GM23338 (cell line): ENCODE measurements around the gene SYCN. TPM values are rescaled to one million over a fixed set of nuclear protein-coding genes. Genes with fewer than 3 reads are reported as not detected.

Experiments used
- ATAC-seq: fragments of 200-7000 bp; cut with Tn5 transposase; 3 replicates; pipeline ENCODE4 v1.9.1; 2020
- DNase-seq: peaks from one replicate; pipeline ENCODE4 v3.0.0-alpha.2; 2015; ENCODE audit warnings: low spot score
- H2AFZ ChIP-seq: fragments of 200-600 bp; sonication (generic); 2 replicates; pipeline ENCODE4 v1.8.0; 2016; ENCODE audit warnings: antibody characterized with exemption, mild to moderate bottlenecking, moderate library complexity
- H3F3A ChIP-seq: fragments of 200-600 bp; sonication (generic); replicated peaks from 2 replicates; pipeline ENCODE4 v1.8.0; 2017; ENCODE audit warnings: antibody characterized with exemption, mixed run types, low read depth
- H3K27ac ChIP-seq: fragments of 200-600 bp; sonication (generic); 2 replicates; pipeline ENCODE4 v1.6.1; 2016; ENCODE audit warnings: low read depth
- H3K27me3 ChIP-seq: fragments of 200-600 bp; sonication (generic); 2 replicates; pipeline ENCODE4 v1.8.0; 2016; ENCODE audit warnings: mild to moderate bottlenecking, mixed run types, moderate library complexity; ENCODE audit not compliant: insufficient read depth
- H3K36me3 ChIP-seq: fragments of 200-600 bp; sonication (generic); 2 replicates; pipeline ENCODE4 v1.8.0; 2016; ENCODE audit warnings: mild to moderate bottlenecking; ENCODE audit not compliant: insufficient read depth
- H3K4me1 ChIP-seq: fragments of 200-600 bp; sonication (generic); 2 replicates; pipeline ENCODE4 v1.8.0; 2016; ENCODE audit warnings: mild to moderate bottlenecking, moderate library complexity; ENCODE audit not compliant: insufficient read depth
- H3K4me2 ChIP-seq: fragments of 200-600 bp; sonication (generic); 2 replicates; pipeline ENCODE4 v1.7.1; 2017; ENCODE audit warnings: mixed run types
- H3K4me3 ChIP-seq: fragments of 200-600 bp; sonication (generic); 2 replicates; pipeline ENCODE4 v1.6.1; 2016; ENCODE audit warnings: mixed run types
- H3K79me2 ChIP-seq: fragments of 200-600 bp; sonication (generic); replicated peaks from 2 replicates; pipeline ENCODE4 v1.8.0; 2017; ENCODE audit warnings: mild to moderate bottlenecking; ENCODE audit not compliant: insufficient read depth
- H3K9me2 ChIP-seq: fragments of 200-600 bp; sonication (generic); 2 replicates; pipeline ENCODE4 v1.8.0; 2017; ENCODE audit not compliant: insufficient read depth
- H4K20me1 ChIP-seq: fragments of 200-600 bp; sonication (generic); replicated peaks from 2 replicates; pipeline ENCODE4 v1.8.0; 2017; ENCODE audit warnings: mild to moderate bottlenecking; ENCODE audit not compliant: insufficient read depth
- H3K27ac Mint-ChIP-seq: 2 replicates; pipeline ENCODE4 v1.8.0; 2020; ENCODE audit warnings: inconsistent platforms, mild to moderate bottlenecking, moderate library complexity, mixed read lengths
- H3K27me3 Mint-ChIP-seq: 3 replicates; pipeline ENCODE4 v1.8.0; 2022; ENCODE audit warnings: low read depth, mild to moderate bottlenecking, moderate library complexity, mixed read lengths, inconsistent platforms; ENCODE audit not compliant: insufficient read depth, poor library complexity
- H3K36me3 Mint-ChIP-seq: 3 replicates; pipeline ENCODE4 v1.8.0; 2021; ENCODE audit warnings: low read depth, mild to moderate bottlenecking, inconsistent platforms, moderate library complexity, mixed read lengths
- H3K4me1 Mint-ChIP-seq: 3 replicates; pipeline ENCODE4 v1.8.0; 2020; ENCODE audit warnings: mild to moderate bottlenecking, inconsistent platforms, mixed read lengths
- H3K4me3 Mint-ChIP-seq: 3 replicates; pipeline ENCODE4 v1.8.0; 2021; ENCODE audit warnings: moderate library complexity, mild to moderate bottlenecking, inconsistent platforms, mixed read lengths
- H3K9me3 Mint-ChIP-seq: 3 replicates; pipeline ENCODE4 v1.8.0; 2020; ENCODE audit warnings: moderate library complexity, mild to moderate bottlenecking, inconsistent platforms, mixed read lengths
- JUNB ChIP-seq: IDR thresholded peaks from one replicate; pipeline ENCODE4 v1.6.1; 2016; ENCODE audit warnings: antibody characterized with exemption; ENCODE audit not compliant: unreplicated experiment
- NANOG ChIP-seq: IDR thresholded peaks from 2 replicates; pipeline ENCODE4 v1.6.1; 2016; ENCODE audit warnings: antibody characterized with exemption, borderline replicate concordance
- POLR2AphosphoS5 ChIP-seq: IDR thresholded peaks from 2 replicates; pipeline ENCODE4 v1.6.1; 2016; ENCODE audit warnings: antibody characterized with exemption, low read depth
- STAT1 ChIP-seq: IDR thresholded peaks from one replicate; pipeline ENCODE4 v1.6.1; 2016; ENCODE audit warnings: antibody characterized with exemption; ENCODE audit not compliant: unreplicated experiment
- ZNF114 ChIP-seq: fragments of 250-450 bp; sonication (Bioruptor Pico); IDR thresholded peaks from 2 replicates; pipeline ENCODE4 v1.5.0; 2020; ENCODE audit warnings: mild to moderate bottlenecking, moderate library complexity
- ZNF331 ChIP-seq: fragments of 250-450 bp; sonication (Bioruptor Pico); IDR thresholded peaks from 2 replicates; pipeline ENCODE4 v1.5.0; 2020; ENCODE audit warnings: low read depth, mild to moderate bottlenecking, moderate library complexity
- polyA plus RNA-seq: library from polyadenylated mRNA; unstranded; fragments of >200 nt; fragmentation: Nextera tagmentation; extraction: Ambion mirVana; gene quantifications from 2 replicates; pipeline ENCODE4 v1.2.1, GENCODE V29; 2016
- total RNA-seq: library from RNA; depleted of rRNA; stranded (reverse); fragments of >200 nt; shearing (Covaris generic); gene quantifications from 2 replicates; pipeline ENCODE4 v1.2.3, GENCODE V29; 2014
- TF ChIP-seq, protein P1 (sequence below), 2 experiments: fragments of 200-600 bp in 1 of 2; sonication (generic) in 1 of 2; conservative IDR thresholded peaks; 2 replicates each; pipeline versions ENCODE4 v1.5.1 to v1.6.1; 2016 to 2017; ENCODE audit warnings: antibody characterized with exemption in 2 of 2, low read depth in 2 of 2, mild to moderate bottlenecking in 2 of 2, moderate library complexity in 1 of 2
- TF ChIP-seq, protein P2 (sequence below): IDR thresholded peaks from 2 replicates; pipeline ENCODE4 v1.6.1; 2016; ENCODE audit warnings: antibody characterized with exemption
- TF ChIP-seq, protein P3 (sequence below): fragments of 250-450 bp; sonication (Bioruptor Pico); IDR thresholded peaks from 2 replicates; pipeline ENCODE4 v1.5.0; 2020; ENCODE audit warnings: mild to moderate bottlenecking, moderate library complexity

The SYCN gene
- total and polyA plus RNA-seq, 2 experiments from 2014 or later, result not detected

DNA sequence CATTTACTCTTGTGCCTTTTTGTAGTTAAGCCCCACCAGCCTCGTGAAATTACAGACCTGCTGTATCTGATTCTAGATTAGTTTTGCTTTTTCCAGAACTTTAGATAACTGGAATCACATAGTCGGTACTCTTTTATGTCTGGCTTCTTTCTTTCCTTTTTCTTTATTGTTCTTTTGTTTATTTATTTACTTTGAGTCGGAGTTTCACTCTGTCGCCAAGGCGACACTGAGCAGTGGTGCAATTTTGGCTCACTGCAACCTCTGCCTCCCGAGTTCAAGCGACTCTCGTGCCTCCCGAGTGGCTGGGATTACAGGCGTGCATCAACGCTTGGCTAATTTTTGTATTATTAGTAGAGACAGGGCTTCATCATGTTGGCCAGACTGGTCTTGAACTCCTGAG is 13.3 kb downstream of the SYCN start:
- H3K4me3 Mint-ChIP-seq, result no peak overlapping the region

DNA sequence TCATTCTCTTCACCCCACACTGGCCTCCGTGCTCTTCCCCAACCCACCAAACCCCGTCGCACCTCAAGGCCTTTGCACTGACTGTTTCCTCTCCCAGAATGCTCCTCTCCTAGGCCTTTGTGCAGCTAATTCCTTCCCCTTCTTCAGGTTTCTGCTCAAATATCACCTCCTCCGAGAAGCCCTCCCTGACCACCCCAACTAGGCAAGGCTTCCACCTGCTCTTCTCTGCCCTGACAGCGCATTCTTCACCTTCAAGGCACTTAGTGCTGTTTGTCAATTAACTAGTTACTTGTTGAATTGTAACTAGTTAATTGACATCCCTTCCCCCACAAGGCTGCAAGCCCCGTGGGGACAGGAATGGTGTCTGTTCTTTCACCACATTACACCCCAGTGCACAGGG is 15.1 kb downstream of the SYCN start:
- ATAC-seq (no peak), DNase-seq (no peak)
- Histone ChIP-seq H3K4me1 (peaks cover 5% of the 10 kb centered on the region; the same call in 1 of the 2 replicates), H3K27me3 (no peaks in the 10 kb centered on the region), H3F3A (peaks cover 3% of the 10 kb centered on the region; the same call in 1 of the 2 replicates), H3K79me2 (no peaks in the 10 kb centered on the region), H4K20me1 (no peaks in the 10 kb centered on the region), H3K4me3 (no peak overlapping the region), H3K4me2 (no peak overlapping the region), H3K9me2 (no peaks in the 10 kb centered on the region), H3K27ac (no peak overlapping the region), H3K36me3 (no peaks in the 10 kb centered on the region), H2AFZ (no peak overlapping the region)
- Mint-ChIP-seq H3K27me3 (peaks cover 10% of the 10 kb centered on the region), H3K36me3 (no peaks in the 10 kb centered on the region), H3K4me3 (no peak overlapping the region), H3K4me1 (peaks cover 6% of the 10 kb centered on the region; the same call in 2 of the 3 replicates), H3K9me3 (no peaks in the 10 kb centered on the region; the same call in 2 of the 3 replicates), H3K27ac (no peak overlapping the region)
- TF ChIP-seq, protein P1, sequence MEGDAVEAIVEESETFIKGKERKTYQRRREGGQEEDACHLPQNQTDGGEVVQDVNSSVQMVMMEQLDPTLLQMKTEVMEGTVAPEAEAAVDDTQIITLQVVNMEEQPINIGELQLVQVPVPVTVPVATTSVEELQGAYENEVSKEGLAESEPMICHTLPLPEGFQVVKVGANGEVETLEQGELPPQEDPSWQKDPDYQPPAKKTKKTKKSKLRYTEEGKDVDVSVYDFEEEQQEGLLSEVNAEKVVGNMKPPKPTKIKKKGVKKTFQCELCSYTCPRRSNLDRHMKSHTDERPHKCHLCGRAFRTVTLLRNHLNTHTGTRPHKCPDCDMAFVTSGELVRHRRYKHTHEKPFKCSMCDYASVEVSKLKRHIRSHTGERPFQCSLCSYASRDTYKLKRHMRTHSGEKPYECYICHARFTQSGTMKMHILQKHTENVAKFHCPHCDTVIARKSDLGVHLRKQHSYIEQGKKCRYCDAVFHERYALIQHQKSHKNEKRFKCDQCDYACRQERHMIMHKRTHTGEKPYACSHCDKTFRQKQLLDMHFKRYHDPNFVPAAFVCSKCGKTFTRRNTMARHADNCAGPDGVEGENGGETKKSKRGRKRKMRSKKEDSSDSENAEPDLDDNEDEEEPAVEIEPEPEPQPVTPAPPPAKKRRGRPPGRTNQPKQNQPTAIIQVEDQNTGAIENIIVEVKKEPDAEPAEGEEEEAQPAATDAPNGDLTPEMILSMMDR (conservative IDR thresholded peaks at IDR 0.05; ENCODE audit: low read depth in 2 of 2), result no peak
- no peak for TF ChIP-seq STAT1
- TF ChIP-seq, protein P2, sequence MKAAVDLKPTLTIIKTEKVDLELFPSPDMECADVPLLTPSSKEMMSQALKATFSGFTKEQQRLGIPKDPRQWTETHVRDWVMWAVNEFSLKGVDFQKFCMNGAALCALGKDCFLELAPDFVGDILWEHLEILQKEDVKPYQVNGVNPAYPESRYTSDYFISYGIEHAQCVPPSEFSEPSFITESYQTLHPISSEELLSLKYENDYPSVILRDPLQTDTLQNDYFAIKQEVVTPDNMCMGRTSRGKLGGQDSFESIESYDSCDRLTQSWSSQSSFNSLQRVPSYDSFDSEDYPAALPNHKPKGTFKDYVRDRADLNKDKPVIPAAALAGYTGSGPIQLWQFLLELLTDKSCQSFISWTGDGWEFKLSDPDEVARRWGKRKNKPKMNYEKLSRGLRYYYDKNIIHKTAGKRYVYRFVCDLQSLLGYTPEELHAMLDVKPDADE, result no peak
- no peak for TF ChIP-seq ZNF114 (CRISPR knock-in tag)
- TF ChIP-seq, protein P3, sequence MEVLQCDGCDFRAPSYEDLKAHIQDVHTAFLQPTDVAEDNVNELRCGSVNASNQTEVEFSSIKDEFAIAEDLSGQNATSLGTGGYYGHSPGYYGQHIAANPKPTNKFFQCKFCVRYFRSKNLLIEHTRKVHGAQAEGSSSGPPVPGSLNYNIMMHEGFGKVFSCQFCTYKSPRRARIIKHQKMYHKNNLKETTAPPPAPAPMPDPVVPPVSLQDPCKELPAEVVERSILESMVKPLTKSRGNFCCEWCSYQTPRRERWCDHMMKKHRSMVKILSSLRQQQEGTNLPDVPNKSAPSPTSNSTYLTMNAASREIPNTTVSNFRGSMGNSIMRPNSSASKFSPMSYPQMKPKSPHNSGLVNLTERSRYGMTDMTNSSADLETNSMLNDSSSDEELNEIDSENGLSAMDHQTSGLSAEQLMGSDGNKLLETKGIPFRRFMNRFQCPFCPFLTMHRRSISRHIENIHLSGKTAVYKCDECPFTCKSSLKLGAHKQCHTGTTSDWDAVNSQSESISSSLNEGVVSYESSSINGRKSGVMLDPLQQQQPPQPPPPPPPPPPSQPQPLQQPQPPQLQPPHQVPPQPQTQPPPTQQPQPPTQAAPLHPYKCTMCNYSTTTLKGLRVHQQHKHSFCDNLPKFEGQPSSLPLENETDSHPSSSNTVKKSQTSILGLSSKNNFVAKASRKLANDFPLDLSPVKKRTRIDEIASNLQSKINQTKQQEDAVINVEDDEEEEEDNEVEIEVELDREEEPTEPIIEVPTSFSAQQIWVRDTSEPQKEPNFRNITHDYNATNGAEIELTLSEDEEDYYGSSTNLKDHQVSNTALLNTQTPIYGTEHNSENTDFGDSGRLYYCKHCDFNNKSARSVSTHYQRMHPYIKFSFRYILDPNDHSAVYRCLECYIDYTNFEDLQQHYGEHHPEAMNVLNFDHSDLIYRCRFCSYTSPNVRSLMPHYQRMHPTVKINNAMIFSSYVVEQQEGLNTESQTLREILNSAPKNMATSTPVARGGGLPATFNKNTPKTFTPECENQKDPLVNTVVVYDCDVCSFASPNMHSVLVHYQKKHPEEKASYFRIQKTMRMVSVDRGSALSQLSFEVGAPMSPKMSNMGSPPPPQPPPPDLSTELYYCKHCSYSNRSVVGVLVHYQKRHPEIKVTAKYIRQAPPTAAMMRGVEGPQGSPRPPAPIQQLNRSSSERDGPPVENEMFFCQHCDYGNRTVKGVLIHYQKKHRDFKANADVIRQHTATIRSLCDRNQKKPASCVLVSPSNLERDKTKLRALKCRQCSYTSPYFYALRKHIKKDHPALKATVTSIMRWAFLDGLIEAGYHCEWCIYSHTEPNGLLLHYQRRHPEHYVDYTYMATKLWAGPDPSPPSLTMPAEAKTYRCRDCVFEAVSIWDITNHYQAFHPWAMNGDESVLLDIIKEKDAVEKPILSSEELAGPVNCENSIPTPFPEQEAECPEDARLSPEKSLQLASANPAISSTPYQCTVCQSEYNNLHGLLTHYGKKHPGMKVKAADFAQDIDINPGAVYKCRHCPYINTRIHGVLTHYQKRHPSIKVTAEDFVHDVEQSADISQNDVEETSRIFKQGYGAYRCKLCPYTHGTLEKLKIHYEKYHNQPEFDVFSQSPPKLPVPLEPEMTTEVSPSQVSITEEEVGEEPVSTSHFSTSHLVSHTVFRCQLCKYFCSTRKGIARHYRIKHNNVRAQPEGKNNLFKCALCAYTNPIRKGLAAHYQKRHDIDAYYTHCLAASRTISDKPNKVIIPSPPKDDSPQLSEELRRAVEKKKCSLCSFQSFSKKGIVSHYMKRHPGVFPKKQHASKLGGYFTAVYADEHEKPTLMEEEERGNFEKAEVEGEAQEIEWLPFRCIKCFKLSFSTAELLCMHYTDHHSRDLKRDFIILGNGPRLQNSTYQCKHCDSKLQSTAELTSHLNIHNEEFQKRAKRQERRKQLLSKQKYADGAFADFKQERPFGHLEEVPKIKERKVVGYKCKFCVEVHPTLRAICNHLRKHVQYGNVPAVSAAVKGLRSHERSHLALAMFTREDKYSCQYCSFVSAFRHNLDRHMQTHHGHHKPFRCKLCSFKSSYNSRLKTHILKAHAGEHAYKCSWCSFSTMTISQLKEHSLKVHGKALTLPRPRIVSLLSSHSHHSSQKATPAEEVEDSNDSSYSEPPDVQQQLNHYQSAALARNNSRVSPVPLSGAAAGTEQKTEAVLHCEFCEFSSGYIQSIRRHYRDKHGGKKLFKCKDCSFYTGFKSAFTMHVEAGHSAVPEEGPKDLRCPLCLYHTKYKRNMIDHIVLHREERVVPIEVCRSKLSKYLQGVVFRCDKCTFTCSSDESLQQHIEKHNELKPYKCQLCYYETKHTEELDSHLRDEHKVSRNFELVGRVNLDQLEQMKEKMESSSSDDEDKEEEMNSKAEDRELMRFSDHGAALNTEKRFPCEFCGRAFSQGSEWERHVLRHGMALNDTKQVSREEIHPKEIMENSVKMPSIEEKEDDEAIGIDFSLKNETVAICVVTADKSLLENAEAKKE (CRISPR knock-in tag), result no peak
- no peak for TF ChIP-seq ZNF331
- TF ChIP-seq NANOG, result no peak

More for the DNA sequence above, 13.3 kb downstream of the SYCN start:
- H3K36me3 ChIP-seq, result no peaks in the 10 kb centered on the region
- H3K4me3 ChIP-seq, result no peak overlapping the region
- ATAC-seq (no peak), DNase-seq (no peak)
- H3K4me2 ChIP-seq, result no peak overlapping the region
- no peak overlapping the region for H2AFZ ChIP-seq
- Mint-ChIP-seq H3K27me3 (peaks cover 19% of the 10 kb centered on the region), H3K27ac (no peak overlapping the region), H3K9me3 (no peaks in the 10 kb centered on the region; the same call in 2 of the 3 replicates), H3K36me3 (no peaks in the 10 kb centered on the region), H3K4me1 (peaks cover 12% of the 10 kb centered on the region; the same call in 2 of the 3 replicates)
- H3F3A ChIP-seq, result peaks cover 3% of the 10 kb centered on the region; the same call in 1 of the 2 replicates
- H4K20me1 ChIP-seq, result no peaks in the 10 kb centered on the region
- H3K9me2 ChIP-seq, result no peaks in the 10 kb centered on the region
- H3K4me1 ChIP-seq, result peaks cover 5% of the 10 kb centered on the region; the same call in 1 of the 2 replicates
- no peak for TF ChIP-seq ZNF114 (CRISPR knock-in tag)
- TF ChIP-seq, protein P2, result no peak
- TF ChIP-seq STAT1, result no peak
- no peak for TF ChIP-seq JUNB
- no peak for TF ChIP-seq POLR2AphosphoS5
- H3K79me2 ChIP-seq, result no peaks in the 10 kb centered on the region
- H3K27me3 ChIP-seq, result no peaks in the 10 kb centered on the region
- no peak overlapping the region for H3K27ac ChIP-seq
